Sigmoid colon (tissue), 4 donors: ENCODE results near the gene COL6A1.

Source experiments
- EP300 ChIP-seq, 4 donors: sonication (generic); formaldehyde crosslinking; IDR thresholded peaks; one replicate each; pipeline ENCODE4 v1.6.1; 2017; ENCODE audit warnings: antibody characterized with exemption in 4 of 4
- POLR2A ChIP-seq, 2 donors: fragments of 450-650 bp; IDR thresholded peaks; one replicate each; pipeline ENCODE4 v1.6.1; 2016; ENCODE audit warnings: antibody characterized with exemption in 2 of 2, mild to moderate bottlenecking in 2 of 2, moderate library complexity in 2 of 2
- POLR2AphosphoS5 ChIP-seq, 4 donors: sonication (generic); formaldehyde crosslinking; IDR thresholded peaks; one replicate each; pipeline ENCODE4 v1.6.1; 2017; ENCODE audit warnings: antibody characterized with exemption in 4 of 4
- TF ChIP-seq, protein P1 (sequence below), 4 experiments: fragments of 450-650 bp in 3 of 4; fragments of 200-600 bp in 1 of 4; IDR thresholded peaks; one replicate each; pipeline ENCODE4 v1.5.1; 2016 to 2019; ENCODE audit warnings: antibody characterized with exemption in 4 of 4, mild to moderate bottlenecking in 3 of 4, moderate library complexity in 2 of 4

DNA sequence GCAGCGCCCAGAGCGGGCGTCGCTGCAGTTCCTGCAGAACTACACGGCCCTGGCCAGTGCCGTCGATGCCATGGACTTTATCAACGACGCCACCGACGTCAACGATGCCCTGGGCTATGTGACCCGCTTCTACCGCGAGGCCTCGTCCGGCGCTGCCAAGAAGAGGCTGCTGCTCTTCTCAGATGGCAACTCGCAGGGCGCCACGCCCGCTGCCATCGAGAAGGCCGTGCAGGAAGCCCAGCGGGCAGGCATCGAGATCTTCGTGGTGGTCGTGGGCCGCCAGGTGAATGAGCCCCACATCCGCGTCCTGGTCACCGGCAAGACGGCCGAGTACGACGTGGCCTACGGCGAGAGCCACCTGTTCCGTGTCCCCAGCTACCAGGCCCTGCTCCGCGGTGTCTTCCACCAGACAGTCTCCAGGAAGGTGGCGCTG, 22.0 kb downstream of the COL6A1 start:
- TF ChIP-seq POLR2A (IDR thresholded peaks at IDR 0.05) (no peak), EP300 (IDR thresholded peaks at IDR 0.05) (no peak), POLR2AphosphoS5 (IDR thresholded peaks at IDR 0.05) (peak in 3 of 4 donors; percentile 6 to 40 (median 36))
- TF ChIP-seq, protein P1, sequence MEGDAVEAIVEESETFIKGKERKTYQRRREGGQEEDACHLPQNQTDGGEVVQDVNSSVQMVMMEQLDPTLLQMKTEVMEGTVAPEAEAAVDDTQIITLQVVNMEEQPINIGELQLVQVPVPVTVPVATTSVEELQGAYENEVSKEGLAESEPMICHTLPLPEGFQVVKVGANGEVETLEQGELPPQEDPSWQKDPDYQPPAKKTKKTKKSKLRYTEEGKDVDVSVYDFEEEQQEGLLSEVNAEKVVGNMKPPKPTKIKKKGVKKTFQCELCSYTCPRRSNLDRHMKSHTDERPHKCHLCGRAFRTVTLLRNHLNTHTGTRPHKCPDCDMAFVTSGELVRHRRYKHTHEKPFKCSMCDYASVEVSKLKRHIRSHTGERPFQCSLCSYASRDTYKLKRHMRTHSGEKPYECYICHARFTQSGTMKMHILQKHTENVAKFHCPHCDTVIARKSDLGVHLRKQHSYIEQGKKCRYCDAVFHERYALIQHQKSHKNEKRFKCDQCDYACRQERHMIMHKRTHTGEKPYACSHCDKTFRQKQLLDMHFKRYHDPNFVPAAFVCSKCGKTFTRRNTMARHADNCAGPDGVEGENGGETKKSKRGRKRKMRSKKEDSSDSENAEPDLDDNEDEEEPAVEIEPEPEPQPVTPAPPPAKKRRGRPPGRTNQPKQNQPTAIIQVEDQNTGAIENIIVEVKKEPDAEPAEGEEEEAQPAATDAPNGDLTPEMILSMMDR (IDR thresholded peaks at IDR 0.05): no peak
